HepG2 (cell line): ENCODE measurements around the gene IFIT5. TPM values are rescaled to one million over a fixed set of nuclear protein-coding genes. Genes with fewer than 3 reads are reported as not detected.
A peak's percentile ranks its signal among the peaks of the same experiment; 100 is the strongest.

Experiments
- ARID5B ChIP-seq: IDR thresholded peaks from 2 replicates; pipeline ENCODE4 v1.4.0; 2020; ENCODE audit warnings: mild to moderate bottlenecking, missing genetic modification reagents
- EP300 ChIP-seq, 3 experiments: sonication (generic) in 1 of 3; formaldehyde crosslinking in 1 of 3; IDR thresholded peaks; 2 replicates each; pipeline versions ENCODE4 v1.5.1 to v1.6.1; 2011 to 2020; ENCODE audit warnings: low read depth in 2 of 3, low read length in 2 of 3, borderline replicate concordance in 1 of 3, improper control_type of control experiment in 1 of 3, mild to moderate bottlenecking in 1 of 3, missing genetic modification reagents in 1 of 3, moderate library complexity in 1 of 3
- GATA4 ChIP-seq: sonication (generic); IDR thresholded peaks from 2 replicates; pipeline ENCODE4 v1.6.1; 2016; ENCODE audit warnings: antibody characterized with exemption, low read depth, borderline replicate concordance
- HMGA1 ChIP-seq: sonication (generic); formaldehyde crosslinking; conservative IDR thresholded peaks from 2 replicates; pipeline ENCODE4 v1.4.0; 2020; ENCODE audit warnings: missing genetic modification reagents
- KDM6A ChIP-seq: IDR thresholded peaks from 2 replicates; pipeline ENCODE4 v1.6.1; 2016; ENCODE audit warnings: low read depth
- MATR3 ChIP-seq: sonication (generic); formaldehyde crosslinking; IDR thresholded peaks from 2 replicates; pipeline ENCODE4 v1.4.0; 2020; ENCODE audit warnings: missing genetic modification reagents
- MEIS2 ChIP-seq: sonication (generic); formaldehyde crosslinking; IDR thresholded peaks from 2 replicates; pipeline ENCODE4 v1.9.0; 2021; ENCODE audit warnings: mild to moderate bottlenecking, missing genetic modification reagents
- PBX2 ChIP-seq: IDR thresholded peaks from 2 replicates; pipeline ENCODE4 v1.6.1; 2016; ENCODE audit warnings: control low read depth
- POLR2G ChIP-seq: fragments of 200-400 bp; formaldehyde crosslinking; IDR thresholded peaks from 2 replicates; pipeline ENCODE4 v1.6.1; 2018; ENCODE audit warnings: mild to moderate bottlenecking, low read depth, low read length, moderate library complexity
- PRPF4 ChIP-seq: fragments of 200-400 bp; formaldehyde crosslinking; IDR thresholded peaks from 2 replicates; pipeline ENCODE4 v1.6.1; 2016; ENCODE audit warnings: low read length, low read depth; ENCODE audit not compliant: poor library complexity, severe bottlenecking
- RAD51 ChIP-seq: fragments of 450-650 bp; IDR thresholded peaks from 2 replicates; pipeline ENCODE4 v1.6.1; 2016; ENCODE audit warnings: borderline replicate concordance
- RFX3 ChIP-seq: IDR thresholded peaks from 2 replicates; pipeline ENCODE4 v1.6.1; 2016; ENCODE audit warnings: missing biosample characterization, missing genetic modification reagents
- TEAD2 ChIP-seq: sonication (generic); formaldehyde crosslinking; IDR thresholded peaks from 2 replicates; pipeline ENCODE4 v1.9.0; 2021; ENCODE audit warnings: missing genetic modification reagents
- TERF1 ChIP-seq: sonication (generic); formaldehyde crosslinking; IDR thresholded peaks from 2 replicates; pipeline ENCODE4 v1.8.0; 2022; ENCODE audit warnings: mild to moderate bottlenecking, missing genetic modification reagents, moderate library complexity
- YY1 ChIP-seq: IDR thresholded peaks from 2 replicates; pipeline ENCODE4 v1.6.1; 2011; ENCODE audit warnings: low read length, low read depth, moderate library complexity, mild to moderate bottlenecking; ENCODE audit not compliant: insufficient read depth, insufficient replicate concordance
- ZBTB2 ChIP-seq: sonication (generic); formaldehyde crosslinking; IDR thresholded peaks from 2 replicates; pipeline ENCODE4 v1.8.0; 2022; ENCODE audit warnings: low read depth, missing genetic modification reagents
- ZNF513 ChIP-seq: sonication (generic); formaldehyde crosslinking; conservative IDR thresholded peaks from 2 replicates; pipeline ENCODE4 v1.5.0; 2020; ENCODE audit warnings: missing genetic modification reagents
- ZNF546 ChIP-seq: sonication (generic); formaldehyde crosslinking; conservative IDR thresholded peaks from 2 replicates; pipeline ENCODE4 v1.8.1; 2023; ENCODE audit warnings: mild to moderate bottlenecking, missing genetic modification reagents
- ZNF576 ChIP-seq: sonication (generic); formaldehyde crosslinking; IDR thresholded peaks from 2 replicates; pipeline ENCODE4 v1.4.0; 2020; ENCODE audit warnings: mild to moderate bottlenecking, missing genetic modification reagents
- polyA plus RNA-seq, 8 experiments: library from polyadenylated mRNA; depleted of rRNA in 3 of 8; stranded (reverse) in 7 of 8; unstranded in 1 of 8; fragments of >200 nt; fragmentation: Illumina TruSeq in 4 of 8; extraction: Trizol in 4 of 8; gene quantifications; 2 replicates each; pipeline versions ENCODE4 v1.2.1 to v1.2.3, GENCODE V29; 2011 to 2016; ENCODE audit warnings: low read depth in 4 of 8, missing spikeins in 1 of 8, mixed read lengths in 1 of 8; ENCODE audit not compliant: insufficient read depth in 1 of 8
- total RNA-seq, 5 experiments: library from RNA; depleted of rRNA; stranded (reverse); fragments of >200 nt; fragmentation: Illumina TruSeq; extraction: Trizol; gene quantifications; 2 replicates each; pipeline ENCODE4 v1.2.3, GENCODE V29; 2016; ENCODE audit warnings: low read depth in 1 of 5

IFIT5 gene
- total and polyA plus RNA-seq, 2 of the 13 experiments (the other 11 are each of a cell fraction or from before 2014, with no cell fraction given), result 2.2 to 8.3 TPM

- TF ChIP-seq ZNF513 (CRISPR knock-in tag) (no peak), RFX3 (CRISPR knock-in tag) (no peak), RAD51 (no peak), ZNF576 (CRISPR knock-in tag) (no peak), TEAD2 (CRISPR knock-in tag) (no peak), ARID5B (CRISPR knock-in tag) (peak; percentile 97), TERF1 (CRISPR knock-in tag) (no peak), PRPF4 (no peak), ZNF546 (no peak), PBX2 (CRISPR knock-in tag) (no peak), KDM6A (CRISPR knock-in tag) (peak; percentile 71; the same call in 1 of the 2 replicates), HMGA1 (CRISPR knock-in tag) (no peak), YY1 (no peak), ZBTB2 (CRISPR knock-in tag) (no peak), MEIS2 (CRISPR knock-in tag) (no peak), MATR3 (CRISPR knock-in tag) (no peak), POLR2G (no peak), EP300 (IDR thresholded peaks at IDR 0.05; ENCODE audit: low read depth in 2 of 2, low read length in 2 of 2) (peak; percentile 64 to 80; a peak in 3 of 4 replicates), EP300 (CRISPR knock-in tag; IDR thresholded peaks at IDR 0.05; ENCODE audit: borderline replicate concordance) (peak; percentile 54; the same call in 1 of the 2 replicates), GATA4 (no peak)
Observed at GRCh38 chr10:89373916-89374711, 40.3 kb upstream of the IFIT5 start (continued).
